Psoas muscle (tissue), 8 donors: ENCODE measurements around the gene EEFSEC. TPM values are rescaled to one million over a fixed set of nuclear protein-coding genes. Genes with fewer than 3 reads are reported as not detected.
A peak's percentile ranks its signal among the peaks of the same experiment; 100 is the strongest.

Experiments
- ATAC-seq, 4 donors: fragments of 200-7000 bp; cut with Tn5 transposase; one replicate each; pipeline ENCODE4 v1.9.1; 2020; ENCODE audit warnings: moderate library complexity in 3 of 4, mild to moderate bottlenecking in 2 of 4
- DNase-seq, 2 donors: peaks; one replicate each; pipeline ENCODE4 v3.0.0-alpha.2; 2020
- H3K27ac ChIP-seq: fragments of 200-600 bp; one replicate; pipeline ENCODE4 v1.8.0; 2022
- H3K27me3 ChIP-seq, 3 donors: fragments of 200-600 bp in 1 of 3; one replicate each; pipeline versions ENCODE4 v1.6.1 to v1.8.0; 2013 to 2022; ENCODE audit warnings: low read length in 2 of 3, mild to moderate bottlenecking in 2 of 3, moderate library complexity in 1 of 3; ENCODE audit not compliant: insufficient read depth in 3 of 3
- H3K36me3 ChIP-seq, 2 donors: fragments of 200-600 bp in 1 of 2; one replicate each; pipeline versions ENCODE4 v1.6.1 to v1.8.0; 2013 to 2022; ENCODE audit warnings: low read depth in 1 of 2, mild to moderate bottlenecking in 1 of 2, moderate library complexity in 1 of 2; ENCODE audit not compliant: insufficient read depth in 1 of 2
- H3K4me1 ChIP-seq: fragments of 200-600 bp; one replicate; pipeline ENCODE4 v1.8.0; 2022
- H3K4me3 ChIP-seq: fragments of 200-600 bp; one replicate; pipeline ENCODE4 v1.8.0; 2022; ENCODE audit warnings: mild to moderate bottlenecking
- H3K9me3 ChIP-seq: fragments of 200-600 bp; one replicate; pipeline ENCODE4 v1.8.0; 2022
- CTCF ChIP-seq: fragments of 200-600 bp; IDR thresholded peaks from one replicate; pipeline ENCODE4 v1.8.0; 2022; ENCODE audit warnings: antibody characterized with exemption
- WGBS, 3 donors: extraction: QIAGEN DNeasy Blood & Tissue Kit; methylation state at CpG; one replicate each; pipeline versions ENCODE4 v1.1.6 to v1.1.7; 2013; 5-methylcytosine and 5-hydroxymethylcytosine counted together
- intact Hi-C, 2 donors: fragments of 100-400 bp; cut with DNase I; formaldehyde crosslinking; loops; one replicate each; pipeline versions ENCODE4 v1.11.0 to v1.14.2; 2022
- polyA plus RNA-seq, 3 donors: library from polyadenylated mRNA; stranded (reverse); fragments of 200-250 nt; gene quantifications; one replicate each; pipeline ENCODE4 v1.2.3, GENCODE V29; 2013
- total RNA-seq, 4 donors: library from RNA; stranded (reverse); fragmentation: NEBNext Ultra II Directional in 2 of 4; extraction: Animal tissue kit (Norgen Biotek cat#: 25700) in 2 of 4; gene quantifications; one replicate each; pipeline versions ENCODE4 v1.2.1 to v1.2.4, GENCODE V29; 2021 to 2023
- donor health status: healthy with polysubstance abuse.
- donor health status: DM: no; HTN: no; CAD: no; lungs with moderate emphysema.
- donor health status: Bipolar disorder and iron deficiency.
- donor health status: healthy.
- donor health status: DM: yes; HTN: yes; CAD: no.
- donor health status: DM: no; HTN: no; CAD: no.
- donor health status: DM: no; HTN: no; CAD: no.
- donor health status: DM: yes; HTN: yes; CAD: no.

Gene EEFSEC
- total and polyA plus RNA-seq, 7 donors: 10.7 to 18.9 (median 14.0) TPM

DNA sequence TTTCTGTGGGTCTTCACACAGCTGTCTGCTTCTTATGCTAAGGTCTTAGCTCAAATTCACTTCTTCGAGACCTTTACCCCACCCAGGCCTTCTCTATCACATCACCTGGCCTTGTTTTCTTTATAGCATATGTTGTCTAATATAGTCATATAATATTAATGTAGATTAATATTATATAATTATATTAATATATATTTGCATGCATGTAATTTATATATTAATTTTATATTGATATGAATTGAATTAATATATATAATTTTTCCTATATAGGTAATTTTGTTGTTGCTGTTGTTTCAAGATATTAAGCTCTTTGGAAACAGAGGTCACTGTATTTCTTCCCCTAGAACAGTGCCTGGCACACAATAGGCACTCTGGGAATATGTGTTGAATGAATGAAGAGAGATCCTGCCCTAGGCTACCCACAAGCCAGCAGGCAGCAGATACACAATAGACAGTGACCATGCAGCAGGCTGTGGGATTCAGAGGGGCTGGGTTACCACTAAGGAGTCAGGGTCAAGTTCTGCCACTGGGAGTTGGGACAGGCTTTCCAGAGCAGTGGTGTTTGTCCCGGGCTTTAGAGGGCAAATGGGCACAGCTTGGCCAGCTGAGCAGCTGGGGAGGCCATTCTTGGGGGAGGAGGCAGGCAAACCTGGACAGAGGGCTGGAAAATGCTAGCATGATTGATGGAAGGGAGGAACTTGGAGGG lies 187.1 kb downstream of the EEFSEC start:
- no peak overlapping the region for H3K27ac ChIP-seq
- no peaks in the 10 kb centered on the region for H3K27me3 ChIP-seq
- peak in 3 of 4 donors; percentile 39 to 64 (median 44) for ATAC-seq
- H3K36me3 ChIP-seq: peaks cover 0 to 11% of the 10 kb centered on the region in 2 donors
- no peak overlapping the region for H3K4me3 ChIP-seq
- WGBS, 3 donors: 59 to 79% (median 69%) methylated on average over 2 of the region's 2 CpGs
- DNase-seq: peak in 1 of 2 donors; percentile 6
- peaks cover 10% of the 10 kb centered on the region for H3K4me1 ChIP-seq
- no peak for TF ChIP-seq CTCF
- intact Hi-C loops: no loop called here
- no peaks in the 10 kb centered on the region for H3K9me3 ChIP-seq

- no peaks in the 10 kb centered on the region for H3K27me3 ChIP-seq
- H3K9me3 ChIP-seq: no peaks in the 10 kb centered on the region
- 92 to 93% (median 93%) methylated on average over 13 of the region's 13 CpGs for WGBS, 3 donors
- DNase-seq: peak in 1 of 2 donors; percentile 31
- H3K4me1 ChIP-seq: peaks cover 10% of the 10 kb centered on the region
- no peak for TF ChIP-seq CTCF
- H3K36me3 ChIP-seq: peaks cover 0 to 11% of the 10 kb centered on the region in 2 donors
- no peak overlapping the region for H3K27ac ChIP-seq
- intact Hi-C loops: no loop called here
- ATAC-seq: no peak
- no peak overlapping the region for H3K4me3 ChIP-seq
Measured at GRCh38 chr3:128340904-128341555, 187.7 kb downstream of the EEFSEC start.

DNA sequence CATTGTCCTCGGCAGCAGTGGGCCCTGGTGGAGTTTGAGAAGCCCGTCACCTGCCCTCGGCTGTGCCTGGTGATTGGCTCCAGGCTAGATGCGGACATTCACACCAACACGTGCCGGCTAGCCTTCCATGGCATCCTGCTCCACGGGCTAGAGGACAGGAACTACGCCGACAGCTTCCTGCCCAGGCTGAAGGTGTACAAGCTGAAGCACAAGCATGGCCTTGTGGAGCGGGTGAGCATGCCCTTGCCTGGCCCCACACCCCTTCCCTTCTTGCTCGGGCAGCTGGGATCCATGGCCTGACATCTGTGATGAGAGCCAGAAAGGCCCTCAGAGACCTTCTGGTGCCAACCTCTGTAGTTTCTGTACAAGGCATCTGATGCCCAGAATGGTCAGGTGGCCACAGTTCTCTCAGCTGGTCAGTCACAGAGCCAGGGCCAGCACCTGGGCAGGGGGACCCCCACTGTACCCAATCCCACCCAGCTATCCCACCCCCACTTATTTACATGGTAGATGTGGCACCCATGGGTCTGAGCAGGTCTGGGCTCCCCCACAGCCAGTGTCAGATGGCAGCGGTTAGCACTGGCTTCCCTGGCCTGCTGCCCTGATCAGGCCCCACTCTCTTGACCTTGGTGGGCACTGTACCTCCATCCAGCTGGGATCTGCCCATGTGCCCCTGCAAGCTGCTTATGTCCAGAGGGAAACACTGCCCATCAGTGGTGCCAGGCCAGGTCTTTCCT lies 188.5 kb downstream of the EEFSEC start:
- H3K9me3 ChIP-seq: no peaks in the 10 kb centered on the region
- H3K36me3 ChIP-seq: peaks cover 0 to 11% of the 10 kb centered on the region in 2 donors
- ATAC-seq (no peak), DNase-seq (peak in 1 of 2 donors; percentile 49)
- no peaks in the 10 kb centered on the region for H3K27me3 ChIP-seq
- WGBS, 3 donors: 78 to 84% (median 79%) methylated on average over 12 of the region's 12 CpGs
- H3K4me1 ChIP-seq: peaks cover 10% of the 10 kb centered on the region
- H3K4me3 ChIP-seq: no peak overlapping the region
- H3K27ac ChIP-seq: no peak overlapping the region
- intact Hi-C loops: no loop called here
- no peak for TF ChIP-seq CTCF

DNA sequence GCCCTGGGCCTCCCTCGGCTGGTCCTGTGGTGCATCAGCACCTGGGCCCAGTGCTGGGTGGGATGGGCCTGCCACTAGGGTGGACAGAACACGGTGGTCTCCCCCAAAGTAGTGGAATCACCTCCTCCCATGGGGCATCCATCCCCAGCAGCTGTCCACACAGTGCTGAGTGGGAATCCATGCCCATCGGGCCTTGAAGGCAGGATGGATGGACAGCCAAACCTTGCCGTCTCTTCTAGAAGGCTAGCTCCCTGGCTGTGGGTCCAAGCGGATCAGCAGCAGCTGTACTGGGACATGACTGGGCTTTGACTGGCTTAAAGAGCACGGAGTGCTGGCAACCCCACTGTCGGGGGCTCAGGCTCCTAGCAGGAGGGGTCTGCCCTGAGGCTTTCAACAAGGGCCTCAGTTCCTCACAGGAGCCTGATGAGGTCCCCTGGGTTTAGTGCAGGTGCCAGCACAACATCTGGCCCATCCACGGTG lies 189.5 kb downstream of the EEFSEC start:
- 85 to 90% (median 88%) methylated on average over 7 to 8 of the region's 8 CpGs for WGBS, 3 donors
- Histone ChIP-seq H3K9me3 (no peaks in the 10 kb centered on the region), H3K36me3 (peaks cover 0 to 11% of the 10 kb centered on the region in 2 donors), H3K4me1 (peaks cover 10% of the 10 kb centered on the region), H3K4me3 (no peak overlapping the region), H3K27me3 (no peaks in the 10 kb centered on the region), H3K27ac (no peak overlapping the region)
- ATAC-seq (no peak), DNase-seq (peak in 1 of 2 donors; percentile 39)
- intact Hi-C loops: no loop called here
- TF ChIP-seq CTCF: no peak
